HUES48 (cell line): Measurements from ENCODE around the gene EYS.

Experiments used
- H3K27ac ChIP-seq: one replicate; pipeline ENCODE4 v1.7.0; 2013; ENCODE audit warnings: low read depth, low read length, inconsistent platforms
- H3K27me3 ChIP-seq: 2 replicates; pipeline ENCODE4 v1.6.1; 2013; ENCODE audit warnings: mild to moderate bottlenecking, low read length; ENCODE audit not compliant: control insufficient read depth, insufficient read depth
- H3K36me3 ChIP-seq: 2 replicates; pipeline ENCODE4 v1.6.1; 2013; ENCODE audit warnings: low read length; ENCODE audit not compliant: control insufficient read depth, insufficient read depth
- H3K4me1 ChIP-seq: 2 replicates; pipeline ENCODE4 v1.6.1; 2013; ENCODE audit warnings: mild to moderate bottlenecking, low read length; ENCODE audit not compliant: control insufficient read depth, insufficient read depth
- H3K4me3 ChIP-seq: 2 replicates; pipeline ENCODE4 v1.5.1; 2013; ENCODE audit warnings: mild to moderate bottlenecking, low read depth, low read length
- H3K9ac ChIP-seq: 2 replicates; pipeline ENCODE4 v1.6.1; 2013; ENCODE audit warnings: mild to moderate bottlenecking, low read depth, low read length, moderate library complexity
- H3K9me3 ChIP-seq: 2 replicates; pipeline ENCODE4 v1.6.1; 2013; ENCODE audit warnings: low read length; ENCODE audit not compliant: control insufficient read depth, insufficient read depth

Gene EYS

DNA sequence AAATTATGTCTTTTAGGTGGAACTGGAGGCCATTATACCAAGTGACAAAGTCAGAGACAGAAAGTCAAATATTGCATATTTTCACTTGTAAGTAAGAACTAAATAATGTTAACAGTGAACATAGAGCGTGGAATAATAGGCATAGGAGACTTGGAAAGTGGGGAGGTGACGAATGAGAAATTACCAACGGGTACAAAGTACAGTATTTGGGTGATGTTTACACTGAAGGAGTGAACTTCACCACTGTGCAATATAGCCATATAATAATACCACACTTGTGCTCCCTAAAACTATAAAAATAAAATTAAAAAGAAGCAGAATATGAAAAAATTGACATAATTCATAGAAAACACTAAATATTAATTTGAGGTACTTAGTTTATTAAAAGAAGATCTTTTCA lies 14.9 kb downstream of the EYS start:
- no peak overlapping the region for H3K9ac ChIP-seq
- no peak overlapping the region for H3K4me3 ChIP-seq
- no peak overlapping the region for H3K27ac ChIP-seq
- no peaks in the 10 kb centered on the region for H3K27me3 ChIP-seq
- no peaks in the 10 kb centered on the region for H3K36me3 ChIP-seq
- no peaks in the 10 kb centered on the region for H3K9me3 ChIP-seq
- H3K4me1 ChIP-seq = no peaks in the 10 kb centered on the region

DNA sequence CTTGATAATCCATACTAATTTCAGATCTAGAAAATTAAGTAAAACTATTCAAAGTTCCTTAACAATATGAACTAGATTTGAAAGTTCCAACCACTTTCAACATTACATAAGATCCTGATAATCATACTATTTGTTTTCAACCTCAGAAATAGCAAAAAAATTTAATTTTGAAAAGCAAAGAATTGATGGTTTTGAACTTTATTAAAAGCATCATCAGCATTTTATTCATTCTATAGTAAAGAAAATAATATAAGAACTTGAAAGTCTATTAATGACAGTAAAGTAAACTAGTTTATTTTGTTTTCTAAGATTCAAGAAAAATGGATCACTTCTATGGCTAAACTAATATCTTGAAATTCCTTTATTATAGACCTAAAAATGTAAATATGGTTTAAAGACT lies 26.8 kb downstream of the EYS start:
- Histone ChIP-seq H3K4me3 (no peak overlapping the region), H3K27me3 (no peaks in the 10 kb centered on the region), H3K4me1 (no peaks in the 10 kb centered on the region), H3K27ac (no peak overlapping the region), H3K9ac (no peak overlapping the region), H3K36me3 (no peaks in the 10 kb centered on the region), H3K9me3 (no peaks in the 10 kb centered on the region)

DNA sequence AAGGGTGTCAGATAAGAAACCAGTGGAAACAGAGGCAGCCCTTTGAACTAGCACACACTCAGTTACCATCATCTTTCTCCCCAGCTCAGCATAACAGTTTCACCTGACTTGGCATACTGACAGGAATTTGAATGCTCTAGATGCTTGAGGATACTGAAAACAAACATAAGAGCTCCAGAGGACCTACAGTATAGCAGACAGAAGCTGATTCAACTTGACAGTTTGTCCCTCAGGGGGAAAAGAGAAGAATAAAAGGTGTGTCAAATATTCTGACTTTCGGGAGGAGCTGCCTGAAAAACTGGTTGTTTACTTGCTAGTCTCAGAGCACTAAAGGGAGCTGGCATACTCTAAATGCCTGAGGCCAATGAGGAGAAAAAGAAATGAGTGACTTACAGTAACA lies 35.1 kb downstream of the EYS start:
- Histone ChIP-seq H3K27ac (no peak overlapping the region), H3K36me3 (no peaks in the 10 kb centered on the region), H3K4me3 (no peak overlapping the region), H3K9ac (no peak overlapping the region), H3K27me3 (no peaks in the 10 kb centered on the region), H3K9me3 (peaks cover 7% of the 10 kb centered on the region; the same call in 1 of the 2 replicates), H3K4me1 (0 out of 2 replicates have a peak, but pooled peaks cover 5% of the 10 kb centered on the region)

DNA sequence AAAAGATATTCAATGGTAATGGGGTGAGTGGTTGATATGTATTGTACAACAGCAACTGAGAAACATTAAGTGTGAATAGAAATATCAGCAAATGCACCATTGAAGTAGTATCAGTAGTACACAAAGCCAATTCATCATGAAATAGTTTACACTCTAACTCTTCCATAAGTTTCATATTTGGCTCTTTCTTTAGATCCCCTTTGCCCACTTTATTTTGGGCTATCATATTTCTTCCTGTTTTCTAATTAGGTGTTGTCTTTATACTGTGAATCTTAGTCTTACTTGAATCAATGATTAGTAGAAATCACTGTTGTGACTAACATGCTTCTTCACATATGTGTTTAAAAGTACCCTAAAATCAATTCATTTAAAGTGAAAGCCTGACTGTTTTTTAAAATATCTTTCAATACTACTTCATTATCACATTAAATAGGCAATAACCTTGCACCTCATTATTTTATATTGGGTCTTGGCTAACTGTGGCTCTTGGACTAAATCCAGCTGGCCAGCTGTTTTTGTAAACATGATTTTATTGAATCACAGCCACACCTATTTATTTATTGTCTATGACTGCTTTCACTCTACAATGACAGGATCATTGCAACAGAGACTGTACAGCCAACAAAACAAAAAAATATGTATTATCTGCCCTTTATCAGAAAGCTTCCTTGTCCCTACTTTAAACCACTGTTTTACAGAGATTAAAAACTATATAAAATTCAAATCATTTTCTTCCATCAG lies 38.9 kb downstream of the EYS start:
- Histone ChIP-seq H3K9ac (no peak overlapping the region), H3K9me3 (0 out of 2 replicates have a peak, but pooled peaks cover under 1% of the 10 kb centered on the region), H3K4me3 (no peak overlapping the region), H3K27me3 (no peaks in the 10 kb centered on the region), H3K36me3 (no peaks in the 10 kb centered on the region), H3K27ac (no peak overlapping the region), H3K4me1 (0 out of 2 replicates have a peak, but pooled peaks cover 5% of the 10 kb centered on the region)

DNA sequence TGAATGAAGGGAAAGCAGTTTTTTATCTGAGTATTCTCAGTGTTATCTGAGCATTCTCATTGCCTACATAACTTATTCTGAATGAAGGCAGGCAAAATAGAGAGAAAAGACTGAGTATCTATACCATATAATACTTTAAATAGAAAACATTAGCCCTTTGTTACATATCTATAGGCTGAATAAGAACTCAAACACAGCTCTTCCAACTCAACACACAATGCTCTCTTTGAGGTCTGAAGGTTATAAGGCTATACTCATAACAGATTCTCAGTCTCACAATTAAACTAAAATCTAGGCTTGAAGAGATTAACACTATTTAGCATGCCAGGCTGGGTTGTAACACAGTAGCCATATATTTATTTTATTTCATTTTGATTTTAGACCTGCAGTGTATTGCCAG lies 56.9 kb downstream of the EYS start:
- Histone ChIP-seq H3K36me3 (no peaks in the 10 kb centered on the region), H3K4me3 (no peak overlapping the region)

DNA sequence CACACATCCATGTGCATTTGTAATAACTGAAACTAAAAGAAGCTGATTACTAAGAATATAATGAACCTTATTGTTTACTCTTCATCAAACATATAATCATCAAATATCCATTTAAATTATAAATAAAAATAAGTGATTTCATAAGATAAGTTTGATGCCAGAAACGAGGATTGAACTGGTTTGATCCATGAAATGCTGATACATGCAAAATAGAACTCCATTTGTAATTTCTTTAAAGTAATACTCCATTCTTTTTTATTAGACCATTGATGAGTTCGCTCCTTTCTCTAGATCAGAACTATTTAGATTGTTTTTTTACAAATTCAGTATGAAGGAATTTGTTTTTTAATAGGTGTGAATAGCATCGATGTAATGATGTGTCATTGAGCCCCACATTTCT lies 57.6 kb downstream of the EYS start:
- Histone ChIP-seq H3K27me3 (no peaks in the 10 kb centered on the region), H3K36me3 (no peaks in the 10 kb centered on the region), H3K27ac (no peak overlapping the region), H3K9ac (no peak overlapping the region), H3K4me1 (peaks cover 12% of the 10 kb centered on the region; the same call in 1 of the 2 replicates), H3K4me3 (no peak overlapping the region), H3K9me3 (no peaks in the 10 kb centered on the region)

More for the DNA sequence above, 56.9 kb downstream of the EYS start:
- no peaks in the 10 kb centered on the region for H3K27me3 ChIP-seq
- no peak overlapping the region for H3K9ac ChIP-seq
- H3K27ac ChIP-seq = no peak overlapping the region
- no peaks in the 10 kb centered on the region for H3K9me3 ChIP-seq
- H3K4me1 ChIP-seq = peaks cover 12% of the 10 kb centered on the region; the same call in 1 of the 2 replicates

DNA sequence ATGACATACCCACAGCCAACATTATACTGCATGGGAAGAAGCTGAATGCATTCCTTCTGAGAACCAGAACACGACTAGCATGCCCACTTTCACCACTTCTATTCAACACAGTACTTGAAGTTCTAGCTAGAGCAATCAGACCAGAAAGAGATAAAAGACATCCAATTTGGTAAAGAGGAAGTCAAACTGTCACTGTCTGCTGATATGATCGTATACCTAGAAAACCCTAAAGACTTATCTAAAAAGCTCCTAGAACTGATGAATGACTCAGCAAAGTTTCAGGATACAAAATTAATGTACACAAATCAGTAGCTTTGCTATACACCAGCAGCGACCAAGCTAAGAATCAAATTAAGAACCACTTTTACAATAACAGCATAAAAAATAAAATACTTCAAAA lies 60.5 kb downstream of the EYS start:
- H3K4me3 ChIP-seq = no peak overlapping the region
- no peaks in the 10 kb centered on the region for H3K27me3 ChIP-seq
- H3K27ac ChIP-seq = no peak overlapping the region
- peaks cover 12% of the 10 kb centered on the region; the same call in 1 of the 2 replicates for H3K4me1 ChIP-seq
- no peaks in the 10 kb centered on the region for H3K36me3 ChIP-seq
- H3K9me3 ChIP-seq = no peaks in the 10 kb centered on the region
- H3K9ac ChIP-seq = no peak overlapping the region

DNA sequence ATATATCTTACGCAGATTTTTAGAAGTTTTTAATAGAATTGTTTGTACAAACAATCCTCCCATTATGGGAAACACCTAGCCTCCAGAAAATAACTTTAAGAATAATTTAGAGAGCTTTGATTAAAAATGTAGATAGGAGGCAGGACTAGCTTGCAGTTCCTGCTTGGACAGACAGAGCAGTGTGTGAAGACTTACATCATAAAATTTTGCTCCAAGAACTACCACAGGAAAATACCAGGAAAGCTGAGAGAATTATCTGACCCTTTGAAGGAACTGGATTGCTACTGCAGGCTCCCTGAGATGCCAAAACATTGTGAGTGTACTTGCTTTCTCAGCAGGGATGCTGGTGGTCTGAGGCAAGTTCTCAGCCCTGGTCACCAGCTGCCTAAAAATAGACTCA lies 64.2 kb downstream of the EYS start:
- no peaks in the 10 kb centered on the region for H3K36me3 ChIP-seq
- H3K4me3 ChIP-seq = no peak overlapping the region
- H3K27me3 ChIP-seq = no peaks in the 10 kb centered on the region
- no peak overlapping the region for H3K9ac ChIP-seq
- H3K27ac ChIP-seq = no peak overlapping the region
- no peaks in the 10 kb centered on the region for H3K9me3 ChIP-seq
- no peaks in the 10 kb centered on the region for H3K4me1 ChIP-seq

DNA sequence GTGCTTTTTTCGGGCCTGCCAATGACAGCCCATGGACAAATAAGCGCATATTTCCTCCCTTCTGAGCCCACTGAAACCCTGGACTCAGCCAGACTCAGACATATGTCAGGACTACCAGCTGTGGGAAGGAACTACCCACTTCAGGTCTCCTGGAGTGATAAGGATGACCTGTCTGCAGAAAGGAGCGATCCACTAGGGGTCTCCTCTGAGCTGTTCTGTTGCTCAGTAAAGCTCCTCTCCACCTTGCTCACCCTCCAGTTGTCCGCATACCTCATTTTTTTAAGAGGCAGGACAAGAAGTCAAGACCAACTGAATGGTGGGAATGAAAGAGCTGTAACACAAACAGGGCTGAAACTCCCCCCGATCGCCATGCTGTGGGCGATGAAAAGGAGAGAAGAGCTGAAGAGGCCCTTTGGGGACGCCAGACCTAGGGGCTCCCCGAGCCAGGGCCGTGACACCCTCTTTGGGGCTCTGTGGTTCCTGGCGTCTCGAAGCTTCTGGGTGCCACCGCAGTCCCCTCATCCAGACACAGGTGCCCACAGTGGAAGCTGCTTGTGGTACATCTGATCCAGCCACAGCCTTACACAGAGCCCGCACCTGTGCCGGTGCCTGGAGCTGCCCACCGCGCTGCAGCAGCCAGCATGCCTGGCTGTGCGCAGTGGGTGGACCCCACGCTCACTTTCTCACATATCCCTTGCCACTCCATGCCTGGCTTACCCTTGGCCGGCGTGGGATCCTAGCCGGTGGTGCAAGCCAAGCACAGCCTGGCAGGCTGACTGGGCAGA lies 68.8 kb downstream of the EYS start:
- H3K36me3 ChIP-seq = no peaks in the 10 kb centered on the region
- H3K4me1 ChIP-seq = no peaks in the 10 kb centered on the region
- H3K4me3 ChIP-seq = no peak overlapping the region
- H3K9me3 ChIP-seq = no peaks in the 10 kb centered on the region
- no peaks in the 10 kb centered on the region for H3K27me3 ChIP-seq
- no peak overlapping the region for H3K9ac ChIP-seq
- H3K27ac ChIP-seq = no peak overlapping the region

DNA sequence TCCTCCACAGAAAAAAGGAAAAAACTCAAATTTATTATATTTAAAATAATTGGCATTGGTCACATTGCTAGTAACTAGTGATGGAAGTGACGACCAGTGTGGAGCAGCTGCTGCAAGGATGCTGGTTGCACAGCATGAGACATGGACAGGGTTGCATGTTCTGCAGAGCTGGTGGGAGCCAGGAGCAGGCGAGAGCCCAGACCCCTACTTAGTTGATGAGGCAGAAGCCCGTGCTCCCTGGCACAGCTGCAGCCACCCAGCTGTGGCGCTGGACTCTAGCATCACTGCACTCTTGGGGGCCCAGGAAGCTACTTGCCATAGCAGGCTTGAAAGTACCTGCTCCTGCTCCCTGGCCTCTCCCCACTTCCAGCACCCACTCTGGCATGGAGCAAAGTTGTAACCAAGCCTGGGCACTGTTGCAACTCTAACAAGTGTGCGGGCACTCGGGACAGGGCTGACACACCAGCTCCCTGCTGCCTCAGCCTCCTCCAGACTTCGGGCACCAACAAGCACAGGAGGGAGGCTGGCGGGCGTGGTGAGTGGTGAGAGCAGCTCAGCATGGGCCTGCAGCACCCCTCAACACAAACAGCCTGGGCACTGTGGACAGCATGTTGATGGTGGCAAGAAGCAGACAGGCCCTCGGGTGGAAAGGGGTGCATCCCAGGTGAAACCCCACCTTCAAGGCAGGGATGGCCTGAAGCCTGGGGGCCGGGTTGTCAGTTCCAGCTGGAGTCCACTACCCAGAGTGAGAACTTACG lies 69.6 kb downstream of the EYS start:
- H3K27ac ChIP-seq = no peak overlapping the region
- H3K9me3 ChIP-seq = no peaks in the 10 kb centered on the region
- H3K4me3 ChIP-seq = no peak overlapping the region
- no peaks in the 10 kb centered on the region for H3K27me3 ChIP-seq
- H3K9ac ChIP-seq = no peak overlapping the region
- no peaks in the 10 kb centered on the region for H3K36me3 ChIP-seq
- H3K4me1 ChIP-seq = no peaks in the 10 kb centered on the region
